ENCODE results near the gene LY9. TPM values are rescaled to one million over a fixed set of nuclear protein-coding genes. Genes with fewer than 3 reads are reported as not detected.
A peak's percentile ranks its signal among the peaks of the same experiment; 100 is the strongest.

Gene LY9
- total RNA-seq, 1 donor from 2014 or later = 4.7 TPM

GRCh38 chr1:160818207-160818937, 22.4 kb downstream of the LY9 start:
- Histone ChIP-seq H3K4me1 (no peaks in the 10 kb centered on the region), H3K27ac (no peak overlapping the region), H3K36me3 (no peaks in the 10 kb centered on the region), H3K4me3 (no peak overlapping the region), H3K27me3 (no peaks in the 10 kb centered on the region), H3K9me3 (no peaks in the 10 kb centered on the region)
- intact Hi-C loops (cut with DNase I) = no loop called here
- TF ChIP-seq CTCF (IDR thresholded peaks at IDR 0.05) = no peak
- no peak for TF ChIP-seq POLR2A (IDR thresholded peaks at IDR 0.05)
- TF ChIP-seq POLR2AphosphoS5 (IDR thresholded peaks at IDR 0.05; ENCODE audit: insufficient read depth in 1 of 2, low read depth in 1 of 2) = no peak
- peak in 1 of 2 donors; percentile 40 for DNase-seq (ENCODE audit: extremely low spot score in 2 of 2)

- intact Hi-C loops (cut with DNase I) = no loop called here
- DNase-seq (ENCODE audit: extremely low spot score in 2 of 2) = peak in 1 of 2 donors; percentile 42
- no peak overlapping the region for H3K4me3 ChIP-seq
- H3K27me3 ChIP-seq = no peaks in the 10 kb centered on the region
- H3K27ac ChIP-seq = no peak overlapping the region
- TF ChIP-seq POLR2AphosphoS5 (IDR thresholded peaks at IDR 0.05; ENCODE audit: insufficient read depth in 1 of 2, low read depth in 1 of 2) = no peak
- no peak for TF ChIP-seq CTCF (IDR thresholded peaks at IDR 0.05)
- TF ChIP-seq POLR2A (IDR thresholded peaks at IDR 0.05) = no peak
- no peaks in the 10 kb centered on the region for H3K36me3 ChIP-seq
- no peaks in the 10 kb centered on the region for H3K4me1 ChIP-seq
- H3K9me3 ChIP-seq = no peaks in the 10 kb centered on the region
These were observed 23.2 kb downstream of the LY9 start for GRCh38 chr1:160819186-160819585.

GRCh38 chr1:160821627-160822026, 25.7 kb downstream of the LY9 start:
- Histone ChIP-seq H3K9me3 (no peaks in the 10 kb centered on the region), H3K4me1 (no peaks in the 10 kb centered on the region), H3K27me3 (no peaks in the 10 kb centered on the region), H3K27ac (no peak overlapping the region), H3K36me3 (no peaks in the 10 kb centered on the region), H3K4me3 (no peak overlapping the region)
- no peak for TF ChIP-seq CTCF (IDR thresholded peaks at IDR 0.05)
- no peak for TF ChIP-seq POLR2AphosphoS5 (IDR thresholded peaks at IDR 0.05; ENCODE audit: insufficient read depth in 1 of 2, low read depth in 1 of 2)
- no peak for TF ChIP-seq POLR2A (IDR thresholded peaks at IDR 0.05)
- intact Hi-C loops (cut with DNase I) = no loop called here
- DNase-seq (ENCODE audit: extremely low spot score in 2 of 2) = peak in 1 of 2 donors; percentile 8

- Histone ChIP-seq H3K27me3 (no peaks in the 10 kb centered on the region), H3K27ac (no peak overlapping the region), H3K4me3 (no peak overlapping the region), H3K36me3 (no peaks in the 10 kb centered on the region), H3K4me1 (no peaks in the 10 kb centered on the region), H3K9me3 (no peaks in the 10 kb centered on the region)
- no peak for DNase-seq (ENCODE audit: extremely low spot score in 2 of 2)
- intact Hi-C loops (cut with DNase I) = no loop called here
- TF ChIP-seq POLR2AphosphoS5 (IDR thresholded peaks at IDR 0.05; ENCODE audit: insufficient read depth in 1 of 2, low read depth in 1 of 2) = no peak
- no peak for TF ChIP-seq POLR2A (IDR thresholded peaks at IDR 0.05)
- TF ChIP-seq CTCF (IDR thresholded peaks at IDR 0.05) = no peak
These were observed 27.3 kb downstream of the LY9 start for GRCh38 chr1:160823296-160823695.

- H3K27ac ChIP-seq = no peak overlapping the region
- intact Hi-C loops (cut with DNase I) = no loop called here
These were observed 30.6 kb downstream of the LY9 start for GRCh38 chr1:160826546-160826945.

More at GRCh38 chr1:160826546-160826945, 30.6 kb downstream of the LY9 start:
- Histone ChIP-seq H3K4me1 (no peaks in the 10 kb centered on the region), H3K4me3 (no peak overlapping the region), H3K36me3 (no peaks in the 10 kb centered on the region), H3K27me3 (no peaks in the 10 kb centered on the region), H3K9me3 (no peaks in the 10 kb centered on the region)
- peak in 1 of 2 donors; percentile 56 for DNase-seq (ENCODE audit: extremely low spot score in 2 of 2)
- TF ChIP-seq POLR2AphosphoS5 (IDR thresholded peaks at IDR 0.05; ENCODE audit: insufficient read depth in 1 of 2, low read depth in 1 of 2) (no peak), POLR2A (IDR thresholded peaks at IDR 0.05) (no peak), CTCF (IDR thresholded peaks at IDR 0.05) (no peak)
